Central memory CD8-positive, alpha-beta T cell (primary cell): ENCODE data around the gene IPPK.

Source experiments
- ATAC-seq: fragments of 150-1000 bp; cut with Tn5 transposase; replicated peaks from 2 replicates; pipeline ENCODE4 v1.10.0; 2022; ENCODE audit warnings: mild to moderate bottlenecking, moderate FRiP score, moderate number of reproducible peaks; ENCODE audit not compliant: poor library complexity, severe bottlenecking; ENCODE audit errors: extremely low read depth
- DNase-seq, 2 donors: peaks; one replicate each; pipeline ENCODE4 v3.0.0; 2021; ENCODE audit warnings: low spot score in 2 of 2
- H3K27ac Mint-ChIP-seq: one replicate; pipeline ENCODE4 v1.8.0; 2022; ENCODE audit warnings: low read depth, mild to moderate bottlenecking, moderate library complexity, mixed read lengths
- H3K27me3 Mint-ChIP-seq: one replicate; pipeline ENCODE4 v1.8.0; 2022; ENCODE audit warnings: mixed read lengths
- H3K36me3 Mint-ChIP-seq: one replicate; pipeline ENCODE4 v1.8.0; 2022; ENCODE audit warnings: mild to moderate bottlenecking, moderate library complexity, mixed read lengths; ENCODE audit not compliant: insufficient read depth
- H3K4me1 Mint-ChIP-seq: one replicate; pipeline ENCODE4 v1.8.0; 2022; ENCODE audit warnings: mixed read lengths
- H3K4me3 Mint-ChIP-seq: one replicate; pipeline ENCODE4 v1.8.0; 2022; ENCODE audit warnings: mild to moderate bottlenecking, moderate library complexity, mixed read lengths
- H3K9me3 Mint-ChIP-seq: one replicate; pipeline ENCODE4 v1.8.0; 2022; ENCODE audit warnings: mixed read lengths

Gene IPPK

DNA sequence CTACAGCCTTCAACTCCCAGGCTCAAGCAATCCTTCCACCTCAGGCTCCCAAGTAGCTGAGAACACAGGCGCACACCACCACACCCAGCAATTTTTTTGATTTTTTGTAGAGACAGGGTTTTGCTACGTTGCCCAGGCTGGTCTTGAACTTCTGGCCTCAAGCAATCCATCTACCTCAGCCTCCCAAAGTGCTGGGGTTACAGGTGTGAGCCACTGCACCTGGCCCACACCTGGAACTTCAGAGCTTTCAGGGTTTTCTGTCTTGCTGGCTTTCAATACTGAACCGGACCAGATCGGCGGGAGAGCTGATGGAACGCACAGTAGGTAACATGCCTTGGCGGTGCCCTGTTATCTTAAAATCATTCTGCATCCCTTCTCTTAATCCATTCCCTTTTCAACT, 30.8 kb downstream of the IPPK start:
- no peak for DNase-seq
- ATAC-seq: no peak
- no peak overlapping the region for H3K4me3 Mint-ChIP-seq
- no peaks in the 10 kb centered on the region for H3K9me3 Mint-ChIP-seq
- peaks cover 36% of the 10 kb centered on the region for H3K36me3 Mint-ChIP-seq
- no peak overlapping the region for H3K27ac Mint-ChIP-seq
- H3K27me3 Mint-ChIP-seq: no peaks in the 10 kb centered on the region
- H3K4me1 Mint-ChIP-seq: no peaks in the 10 kb centered on the region

DNA sequence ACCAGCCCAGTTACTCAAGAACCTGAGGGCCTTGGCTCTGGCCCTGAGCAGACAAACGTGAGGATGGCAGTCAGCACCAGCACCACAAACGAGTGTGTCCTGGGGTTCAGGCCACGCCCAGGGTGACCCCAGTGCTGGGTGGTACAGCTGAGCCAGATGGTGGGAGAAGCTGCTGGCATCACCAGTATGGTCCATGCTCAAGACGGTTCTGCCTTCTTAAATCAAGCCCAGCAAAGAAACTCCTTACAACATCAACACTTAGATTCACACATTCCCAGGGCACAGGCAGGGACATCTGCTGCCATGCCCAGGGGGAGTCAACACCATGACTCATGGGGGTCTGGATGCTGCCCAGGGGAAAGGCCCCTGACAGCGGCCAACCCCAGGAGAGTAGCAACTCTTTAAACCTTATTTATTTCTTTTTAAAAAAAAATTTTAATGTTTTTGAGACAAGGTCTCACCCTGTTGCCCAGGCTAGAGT, 31.3 kb downstream of the IPPK start:
- Mint-ChIP-seq H3K9me3 (no peaks in the 10 kb centered on the region), H3K27ac (peak overlapping the region; percentile 29), H3K27me3 (no peaks in the 10 kb centered on the region), H3K4me3 (no peak overlapping the region), H3K4me1 (no peaks in the 10 kb centered on the region), H3K36me3 (peaks cover 35% of the 10 kb centered on the region)
- DNase-seq (no peak), ATAC-seq (no peak)

DNA sequence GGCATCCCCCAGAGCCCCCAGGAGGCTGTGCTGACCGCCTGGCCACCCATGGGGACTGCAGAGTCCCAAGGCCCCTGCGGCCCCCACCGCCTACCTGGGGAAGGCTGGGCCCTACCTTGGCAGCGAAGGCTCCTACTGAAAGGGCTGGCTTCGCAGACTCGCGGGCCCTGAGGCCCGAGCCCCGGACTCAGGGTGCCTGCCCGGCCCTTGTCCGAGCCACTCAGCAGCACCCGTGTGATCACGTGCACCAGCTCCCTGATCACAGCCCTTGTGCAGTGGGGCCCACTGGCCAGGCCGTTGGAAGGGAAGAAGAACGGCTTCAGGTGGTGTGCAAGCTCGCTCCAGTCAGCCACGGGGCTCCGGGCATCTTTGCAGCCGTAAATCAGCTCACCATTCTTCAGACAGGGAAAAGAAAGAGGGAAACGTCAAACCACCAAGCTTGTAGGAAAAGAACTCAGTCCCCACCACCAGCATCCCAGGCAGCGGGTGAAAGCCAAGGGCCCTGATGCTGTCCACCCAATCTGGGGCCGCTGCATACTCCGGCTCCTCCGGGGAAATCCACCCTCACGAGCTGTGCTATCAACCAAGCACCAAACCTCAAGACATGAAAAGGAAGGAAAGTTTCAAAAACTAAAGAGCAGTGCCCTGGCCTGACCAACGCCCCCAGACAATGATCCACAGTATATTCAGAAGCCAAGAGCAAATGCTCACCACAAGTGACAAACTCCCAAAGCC, 31.9 kb downstream of the IPPK start:
- Mint-ChIP-seq H3K4me1 (no peaks in the 10 kb centered on the region), H3K27ac (peak overlapping the region; percentile 29), H3K36me3 (peaks cover 39% of the 10 kb centered on the region), H3K9me3 (no peaks in the 10 kb centered on the region), H3K4me3 (no peak overlapping the region), H3K27me3 (no peaks in the 10 kb centered on the region)
- no peak for ATAC-seq
- no peak for DNase-seq

DNA sequence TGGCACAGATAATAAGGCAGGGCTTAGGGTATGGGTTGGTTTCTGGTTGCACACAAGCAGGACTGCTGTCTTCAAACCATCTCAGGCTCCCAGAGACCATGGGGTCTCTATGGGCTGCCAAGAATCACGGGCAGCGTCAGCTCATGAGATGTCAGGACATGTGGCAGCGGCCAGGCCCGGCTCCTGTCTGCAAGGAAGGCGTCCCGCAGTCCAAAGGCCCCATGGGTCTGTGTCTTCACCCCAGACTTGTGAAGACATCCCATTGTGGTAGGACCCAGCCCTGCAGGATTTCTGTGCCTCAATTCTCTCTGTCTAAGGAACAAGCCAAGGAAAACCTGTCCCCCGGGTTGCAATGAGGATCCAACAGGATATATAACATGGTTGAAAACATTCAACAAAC, 32.6 kb downstream of the IPPK start:
- H3K36me3 Mint-ChIP-seq: peaks cover 41% of the 10 kb centered on the region
- H3K4me1 Mint-ChIP-seq: no peaks in the 10 kb centered on the region
- H3K27ac Mint-ChIP-seq: no peak overlapping the region
- ATAC-seq (no peak), DNase-seq (no peak)
- no peaks in the 10 kb centered on the region for H3K27me3 Mint-ChIP-seq
- H3K9me3 Mint-ChIP-seq: no peaks in the 10 kb centered on the region
- no peak overlapping the region for H3K4me3 Mint-ChIP-seq

DNA sequence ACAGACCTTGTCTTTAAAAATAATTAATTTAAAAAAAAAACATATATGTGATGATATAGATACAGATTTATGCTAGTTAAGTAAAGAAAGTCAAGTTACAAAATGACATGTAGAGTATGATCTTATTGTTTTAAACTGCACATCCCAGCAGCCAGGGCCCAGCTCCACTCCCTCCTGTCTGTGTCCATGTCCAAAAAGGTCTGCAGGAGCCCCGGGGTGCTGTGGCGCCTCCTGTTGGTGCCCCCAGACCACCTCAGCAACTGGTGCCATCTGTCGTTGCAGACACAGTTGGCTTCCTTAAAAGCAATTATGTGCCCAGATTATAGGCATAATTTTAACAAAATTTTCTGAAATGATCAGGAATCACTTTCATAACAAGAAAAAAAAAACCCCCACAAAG, 33.3 kb downstream of the IPPK start:
- peaks cover 39% of the 10 kb centered on the region for H3K36me3 Mint-ChIP-seq
- no peaks in the 10 kb centered on the region for H3K9me3 Mint-ChIP-seq
- no peak overlapping the region for H3K27ac Mint-ChIP-seq
- ATAC-seq (no peak), DNase-seq (no peak)
- peaks cover 4% of the 10 kb centered on the region for H3K4me1 Mint-ChIP-seq
- no peaks in the 10 kb centered on the region for H3K27me3 Mint-ChIP-seq
- no peak overlapping the region for H3K4me3 Mint-ChIP-seq

GRCh38 chr9:92635760-92636159, 34.2 kb downstream of the IPPK start:
- no peaks in the 10 kb centered on the region for H3K27me3 Mint-ChIP-seq
- ATAC-seq: no peak
- no peak overlapping the region for H3K27ac Mint-ChIP-seq
- H3K4me3 Mint-ChIP-seq: no peak overlapping the region
- no peak for DNase-seq
- peaks cover 4% of the 10 kb centered on the region for H3K4me1 Mint-ChIP-seq
- no peaks in the 10 kb centered on the region for H3K9me3 Mint-ChIP-seq
- H3K36me3 Mint-ChIP-seq: peaks cover 36% of the 10 kb centered on the region

DNA sequence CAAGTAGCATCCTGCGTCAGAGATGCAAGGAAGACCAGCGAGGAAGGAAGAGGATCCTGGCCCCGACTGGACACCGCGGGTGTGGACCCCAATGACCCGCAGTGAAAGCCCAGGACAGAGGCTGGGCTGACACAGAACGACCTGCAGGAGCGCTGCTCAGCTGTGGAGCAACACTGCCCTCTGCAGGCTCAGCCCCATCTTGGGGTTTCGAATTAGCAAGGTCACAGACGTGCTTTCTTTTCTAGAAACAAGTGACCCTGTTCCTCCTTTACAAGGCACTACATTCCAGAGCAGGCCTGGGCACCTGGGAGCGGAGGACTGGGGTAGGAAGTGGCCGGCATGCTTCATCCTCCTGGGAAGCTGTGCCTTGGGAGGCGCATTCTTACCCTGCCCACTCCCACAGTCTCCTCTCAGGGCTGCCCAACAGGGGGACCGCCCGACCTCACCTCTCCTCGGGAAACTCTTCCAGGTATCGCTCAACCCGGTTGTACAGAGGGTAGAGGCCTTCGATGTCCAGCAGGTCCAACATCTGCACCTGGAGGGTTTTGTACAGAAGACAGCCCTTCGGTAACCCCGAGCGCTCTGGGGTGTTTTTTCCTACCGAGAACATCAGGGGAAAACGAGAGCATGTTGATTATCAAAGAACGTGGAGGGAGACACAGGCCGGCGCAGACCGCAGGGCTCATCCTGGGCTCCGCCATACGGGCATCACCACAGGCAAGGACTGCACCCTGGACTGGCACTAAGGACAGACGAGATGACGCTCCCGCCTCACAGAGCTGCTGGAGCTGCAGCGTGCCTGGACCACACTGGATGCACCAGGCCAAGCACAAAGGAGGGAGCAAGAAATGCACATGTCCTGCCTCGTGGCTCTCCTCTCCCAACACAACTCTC, 35.0 kb downstream of the IPPK start:
- H3K4me1 Mint-ChIP-seq: peaks cover 4% of the 10 kb centered on the region
- ATAC-seq: peak; percentile 49
- no peaks in the 10 kb centered on the region for H3K27me3 Mint-ChIP-seq
- no peaks in the 10 kb centered on the region for H3K9me3 Mint-ChIP-seq
- H3K36me3 Mint-ChIP-seq: peaks cover 34% of the 10 kb centered on the region
- DNase-seq: peak; percentile 49 to 51
- H3K27ac Mint-ChIP-seq: no peak overlapping the region
- no peak overlapping the region for H3K4me3 Mint-ChIP-seq

GRCh38 chr9:92633614-92634278, 36.2 kb downstream of the IPPK start:
- no peaks in the 10 kb centered on the region for H3K27me3 Mint-ChIP-seq
- peaks cover 34% of the 10 kb centered on the region for H3K36me3 Mint-ChIP-seq
- no peak overlapping the region for H3K4me3 Mint-ChIP-seq
- no peaks in the 10 kb centered on the region for H3K9me3 Mint-ChIP-seq
- ATAC-seq (no peak), DNase-seq (no peak)
- H3K27ac Mint-ChIP-seq: no peak overlapping the region
- peaks cover 4% of the 10 kb centered on the region for H3K4me1 Mint-ChIP-seq

- Mint-ChIP-seq H3K4me1 (peaks cover 6% of the 10 kb centered on the region), H3K36me3 (peaks cover 38% of the 10 kb centered on the region), H3K9me3 (no peaks in the 10 kb centered on the region), H3K27ac (no peak overlapping the region), H3K4me3 (no peak overlapping the region), H3K27me3 (no peaks in the 10 kb centered on the region)
- DNase-seq (no peak), ATAC-seq (no peak)
Measured at GRCh38 chr9:92632641-92633040, 37.3 kb downstream of the IPPK start.

GRCh38 chr9:92631452-92632343, 38.2 kb downstream of the IPPK start:
- H3K9me3 Mint-ChIP-seq: no peaks in the 10 kb centered on the region
- peaks cover 13% of the 10 kb centered on the region for H3K4me1 Mint-ChIP-seq
- H3K4me3 Mint-ChIP-seq: no peak overlapping the region
- H3K27ac Mint-ChIP-seq: no peak overlapping the region
- H3K27me3 Mint-ChIP-seq: no peaks in the 10 kb centered on the region
- peaks cover 38% of the 10 kb centered on the region for H3K36me3 Mint-ChIP-seq
- no peak for DNase-seq
- ATAC-seq: peak; percentile 36

- DNase-seq: no peak
- H3K27me3 Mint-ChIP-seq: no peaks in the 10 kb centered on the region
- H3K9me3 Mint-ChIP-seq: no peaks in the 10 kb centered on the region
- peaks cover 13% of the 10 kb centered on the region for H3K4me1 Mint-ChIP-seq
- no peak for ATAC-seq
- H3K27ac Mint-ChIP-seq: peak overlapping the region; percentile 47
- peaks cover 30% of the 10 kb centered on the region for H3K36me3 Mint-ChIP-seq
- no peak overlapping the region for H3K4me3 Mint-ChIP-seq
Measured at GRCh38 chr9:92627651-92628050, 42.3 kb downstream of the IPPK start.

DNA sequence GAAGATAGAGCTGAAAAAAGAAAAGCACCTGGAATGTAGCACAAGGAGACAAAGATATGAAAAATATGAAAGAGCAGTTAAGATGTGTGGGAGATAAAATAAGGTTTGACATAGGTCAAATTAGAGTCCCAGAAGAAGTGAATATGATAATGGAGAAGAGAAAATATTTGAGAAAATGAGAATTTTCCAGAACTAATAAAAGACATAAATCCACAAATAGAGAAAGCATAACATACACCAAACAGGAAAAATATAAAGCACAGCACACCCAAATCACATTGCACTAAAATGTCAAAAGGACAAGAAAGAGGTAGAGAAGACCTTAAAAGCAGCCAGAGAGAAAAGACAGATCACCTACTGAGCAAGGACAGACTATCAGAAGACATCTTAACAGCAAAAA, 43.4 kb downstream of the IPPK start:
- no peak for DNase-seq
- no peak for ATAC-seq
- Mint-ChIP-seq H3K4me1 (peaks cover 9% of the 10 kb centered on the region), H3K4me3 (no peak overlapping the region), H3K9me3 (no peaks in the 10 kb centered on the region), H3K27ac (peak overlapping the region; percentile 39), H3K36me3 (peaks cover 31% of the 10 kb centered on the region), H3K27me3 (no peaks in the 10 kb centered on the region)
